ENCODE measurements around the gene PRDX5. TPM values are rescaled to one million over a fixed set of nuclear protein-coding genes. Genes with fewer than 3 reads are reported as not detected.

Gene PRDX5
- total RNA-seq, 2 donors from 2014 or later = 401 to 435 TPM

DNA sequence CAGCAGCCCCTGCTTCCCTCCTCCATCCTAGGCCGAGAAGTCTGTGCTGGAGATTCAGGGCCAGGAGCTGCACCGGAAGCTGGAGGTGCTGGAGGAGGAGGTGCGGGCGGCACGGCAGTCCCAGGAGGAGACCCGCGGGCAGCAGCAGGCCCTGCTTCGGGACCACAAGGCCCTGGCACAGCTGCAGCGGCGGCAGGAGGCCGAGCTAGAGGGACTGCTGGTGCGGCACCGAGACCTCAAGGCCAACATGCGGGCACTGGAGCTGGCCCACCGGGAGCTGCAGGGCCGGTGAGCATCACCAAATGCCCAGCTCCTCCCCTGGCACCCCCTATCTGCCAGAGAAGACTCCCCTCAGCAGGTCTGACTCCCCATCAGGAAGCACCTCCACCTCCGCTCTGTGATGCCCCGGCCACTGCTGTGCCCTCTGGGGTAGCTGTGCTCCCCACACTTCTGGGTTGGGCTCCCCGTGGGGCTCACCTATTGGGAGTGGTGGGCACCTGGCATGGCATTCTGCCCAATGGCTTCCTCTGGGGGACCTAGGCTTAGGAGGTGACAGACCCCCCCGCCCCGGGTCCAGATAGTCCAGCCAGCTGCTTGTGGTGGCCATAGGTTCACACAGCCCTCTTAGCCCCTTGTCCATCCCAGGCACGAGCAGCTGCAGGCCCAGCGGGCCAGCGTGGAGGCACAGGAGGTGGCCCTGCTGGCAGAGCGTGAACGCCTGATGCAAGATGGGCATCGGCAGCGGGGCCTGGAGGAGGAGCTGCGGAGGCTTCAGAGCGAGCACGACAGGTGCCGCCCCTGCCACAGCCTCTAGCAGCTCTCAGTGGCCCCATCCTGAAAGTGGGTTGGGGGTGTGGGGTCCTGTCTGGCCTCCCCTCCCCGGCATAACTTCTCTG, 34.4 kb downstream of the PRDX5 start:
- Histone ChIP-seq H3K4me1 (peaks cover 0 to 27% of the 10 kb centered on the region in 2 donors), H3K9me3 (no peaks in the 10 kb centered on the region), H3K4me3 (no peak overlapping the region), H3K27ac (no peak overlapping the region), H3K36me3 (no peaks in the 10 kb centered on the region), H3K27me3 (no peaks in the 10 kb centered on the region)
- TF ChIP-seq, protein P1, sequence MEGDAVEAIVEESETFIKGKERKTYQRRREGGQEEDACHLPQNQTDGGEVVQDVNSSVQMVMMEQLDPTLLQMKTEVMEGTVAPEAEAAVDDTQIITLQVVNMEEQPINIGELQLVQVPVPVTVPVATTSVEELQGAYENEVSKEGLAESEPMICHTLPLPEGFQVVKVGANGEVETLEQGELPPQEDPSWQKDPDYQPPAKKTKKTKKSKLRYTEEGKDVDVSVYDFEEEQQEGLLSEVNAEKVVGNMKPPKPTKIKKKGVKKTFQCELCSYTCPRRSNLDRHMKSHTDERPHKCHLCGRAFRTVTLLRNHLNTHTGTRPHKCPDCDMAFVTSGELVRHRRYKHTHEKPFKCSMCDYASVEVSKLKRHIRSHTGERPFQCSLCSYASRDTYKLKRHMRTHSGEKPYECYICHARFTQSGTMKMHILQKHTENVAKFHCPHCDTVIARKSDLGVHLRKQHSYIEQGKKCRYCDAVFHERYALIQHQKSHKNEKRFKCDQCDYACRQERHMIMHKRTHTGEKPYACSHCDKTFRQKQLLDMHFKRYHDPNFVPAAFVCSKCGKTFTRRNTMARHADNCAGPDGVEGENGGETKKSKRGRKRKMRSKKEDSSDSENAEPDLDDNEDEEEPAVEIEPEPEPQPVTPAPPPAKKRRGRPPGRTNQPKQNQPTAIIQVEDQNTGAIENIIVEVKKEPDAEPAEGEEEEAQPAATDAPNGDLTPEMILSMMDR (IDR thresholded peaks at IDR 0.05) = no peak
- no peak for DNase-seq (ENCODE audit: low spot score)

- no peak overlapping the region for H3K27ac ChIP-seq
- no peak overlapping the region for H3K4me3 ChIP-seq
- no peaks in the 10 kb centered on the region for H3K27me3 ChIP-seq
- no peaks in the 10 kb centered on the region for H3K9me3 ChIP-seq
- H3K4me1 ChIP-seq = peaks cover 0 to 35% of the 10 kb centered on the region in 2 donors
- TF ChIP-seq, protein P1 (IDR thresholded peaks at IDR 0.05) = no peak
- DNase-seq (ENCODE audit: low spot score) = no peak
- no peaks in the 10 kb centered on the region for H3K36me3 ChIP-seq
Observed at GRCh38 chr11:64352995-64353714, 35.2 kb downstream of the PRDX5 start.

DNA sequence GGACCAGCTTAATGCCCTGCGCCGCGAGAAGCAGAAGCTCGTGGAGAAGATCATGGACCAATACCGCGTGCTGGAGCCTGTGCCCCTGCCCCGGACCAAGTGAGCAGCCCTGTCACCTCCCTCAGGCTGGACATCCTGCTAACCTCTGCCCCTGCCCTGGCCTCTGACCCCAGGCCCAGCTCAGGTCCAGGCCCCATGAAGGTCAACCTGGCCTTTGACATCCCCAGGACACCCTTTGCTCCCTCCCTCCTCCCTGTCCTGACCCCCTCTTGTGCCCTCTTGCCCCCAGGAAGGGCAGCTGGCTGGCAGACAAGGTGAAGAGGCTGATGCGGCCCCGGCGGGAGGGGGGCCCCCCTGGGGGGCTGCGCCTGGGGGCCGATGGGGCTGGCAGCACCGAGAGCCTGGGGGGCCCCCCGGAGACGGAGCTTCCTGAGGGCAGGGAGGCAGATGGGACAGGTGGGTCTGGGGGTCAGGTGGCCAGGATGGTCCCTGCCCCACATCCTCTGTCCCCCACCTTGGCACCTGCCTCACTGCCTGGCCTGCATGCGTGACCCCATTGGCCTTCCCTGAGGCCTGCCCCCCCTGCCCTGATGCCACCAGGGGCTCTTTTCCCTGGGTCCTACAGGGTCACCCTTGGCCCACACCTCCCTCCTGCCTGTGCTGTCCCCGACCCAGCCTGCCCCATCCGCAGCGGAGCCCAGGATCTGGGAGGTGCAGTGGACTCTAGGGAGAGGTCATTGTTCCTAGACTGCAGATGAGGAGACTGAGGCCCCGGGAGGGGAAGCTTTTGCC, 36.0 kb downstream of the PRDX5 start:
- Histone ChIP-seq H3K9me3 (no peaks in the 10 kb centered on the region), H3K4me1 (peaks cover 0 to 41% of the 10 kb centered on the region in 2 donors), H3K36me3 (no peaks in the 10 kb centered on the region), H3K27me3 (no peaks in the 10 kb centered on the region), H3K4me3 (no peak overlapping the region), H3K27ac (no peak overlapping the region)
- TF ChIP-seq, protein P1 (IDR thresholded peaks at IDR 0.05) = no peak
- DNase-seq (ENCODE audit: low spot score) = no peak

GRCh38 chr11:64355078-64355940, 37.4 kb downstream of the PRDX5 start:
- Histone ChIP-seq H3K27me3 (no peaks in the 10 kb centered on the region), H3K4me1 (peaks cover 0 to 53% of the 10 kb centered on the region in 2 donors), H3K4me3 (peak overlapping the region; percentile 18 to 41), H3K36me3 (no peaks in the 10 kb centered on the region), H3K27ac (peak overlapping the region; percentile 70 to 78), H3K9me3 (no peaks in the 10 kb centered on the region)
- TF ChIP-seq, protein P1 (IDR thresholded peaks at IDR 0.05) = peak; percentile 57 to 82
- peak; percentile 86 for DNase-seq (ENCODE audit: low spot score)

Data from right atrium auricular region (tissue), 2 donors.